OCI-LY1 (cell line): ENCODE measurements around the gene GPX5.

Source experiments
- H2AFZ ChIP-seq: fragments of 200-600 bp; sonication (generic), shearing (Covaris generic); 2 replicates; pipeline ENCODE4 v1.6.0; 2014; ENCODE audit warnings: antibody characterized with exemption, mild to moderate bottlenecking, low read length
- H3F3A ChIP-seq: fragments of 200-600 bp; sonication (generic), shearing (Covaris generic); 2 replicates; pipeline ENCODE4 v1.6.0; 2014; ENCODE audit warnings: mild to moderate bottlenecking, antibody characterized with exemption, low read length, moderate library complexity; ENCODE audit not compliant: insufficient read depth
- H3K27ac ChIP-seq: fragments of 200-600 bp; sonication (generic); 2 replicates; pipeline ENCODE4 v1.5.1; 2014; ENCODE audit warnings: low read length, mixed run types, mild to moderate bottlenecking, low read depth; ENCODE audit not compliant: poor library complexity, severe bottlenecking
- H3K27me3 ChIP-seq: fragments of 200-600 bp; sonication (generic); 2 replicates; pipeline ENCODE4 v1.6.0; 2014; ENCODE audit warnings: antibody characterized with exemption, mild to moderate bottlenecking, low read length, moderate library complexity; ENCODE audit not compliant: insufficient read depth
- H3K36me3 ChIP-seq: fragments of 200-600 bp; sonication (generic); 2 replicates; pipeline ENCODE4 v1.6.1; 2014; ENCODE audit warnings: mild to moderate bottlenecking, antibody characterized with exemption, low read length, moderate library complexity, mixed read lengths; ENCODE audit not compliant: insufficient read depth
- H3K4me1 ChIP-seq: fragments of 200-600 bp; sonication (generic); 2 replicates; pipeline ENCODE4 v1.5.1; 2014; ENCODE audit warnings: mild to moderate bottlenecking, low read length, moderate library complexity; ENCODE audit not compliant: insufficient read depth, severe bottlenecking
- H3K4me2 ChIP-seq: fragments of 200-600 bp; sonication (generic), shearing (Covaris generic); 2 replicates; pipeline ENCODE4 v1.6.1; 2014; ENCODE audit warnings: low read length
- H3K4me3 ChIP-seq: fragments of 200-600 bp; sonication (generic); 2 replicates; pipeline ENCODE4 v1.5.1; 2014; ENCODE audit warnings: low read length, low read depth, mild to moderate bottlenecking, mixed read lengths; ENCODE audit not compliant: poor library complexity, severe bottlenecking
- H3K79me2 ChIP-seq: fragments of 200-600 bp; shearing (Covaris generic); 2 replicates; pipeline ENCODE4 v1.6.1; 2016; ENCODE audit warnings: mixed run types, low read length, mixed read lengths; ENCODE audit not compliant: insufficient read depth
- H3K9ac ChIP-seq: fragments of 200-600 bp; sonication (generic), shearing (Covaris generic); 2 replicates; pipeline ENCODE4 v1.6.1; 2014; ENCODE audit warnings: mild to moderate bottlenecking, low read length, mixed read lengths
- H3K9me2 ChIP-seq: fragments of 200-600 bp; sonication (generic), shearing (Covaris generic); 2 replicates; pipeline ENCODE4 v1.6.1; 2014; ENCODE audit warnings: low read depth, mild to moderate bottlenecking, low read length, mixed read lengths
- H3K9me3 ChIP-seq: fragments of 200-600 bp; shearing (Covaris generic); 2 replicates; pipeline ENCODE4 v1.6.1; 2014; ENCODE audit warnings: low read length, mixed read lengths
- H4K20me1 ChIP-seq: fragments of 200-600 bp; sonication (generic), shearing (Covaris generic); 2 replicates; pipeline ENCODE4 v1.6.0; 2016; ENCODE audit warnings: mild to moderate bottlenecking, low read length; ENCODE audit not compliant: insufficient read depth
- EZH2 ChIP-seq: fragments of 200-600 bp; sonication (generic), shearing (Covaris generic); IDR thresholded peaks from 2 replicates; pipeline ENCODE4 v1.8.0; 2017; ENCODE audit warnings: borderline replicate concordance, mixed run types, mild to moderate bottlenecking, antibody characterized with exemption, low read length, moderate library complexity, mixed read lengths
- TF ChIP-seq, protein P1 (sequence below): fragments of 200-600 bp; sonication (generic), shearing (Covaris generic); IDR thresholded peaks from 2 replicates; pipeline ENCODE4 v1.5.1; 2017; ENCODE audit warnings: mild to moderate bottlenecking, antibody characterized with exemption, low read length, moderate library complexity, mixed read lengths

Gene GPX5

GRCh38 chr6:28491984-28492317 is 33.7 kb upstream of the GPX5 start:
- H3K4me1 ChIP-seq = peaks cover 7% of the 10 kb centered on the region
- H3K27me3 ChIP-seq = peaks cover 6% of the 10 kb centered on the region; the same call in 1 of the 2 replicates
- H3K36me3 ChIP-seq = no peaks in the 10 kb centered on the region
- no peak overlapping the region for H3K4me3 ChIP-seq
- TF ChIP-seq, protein P1, sequence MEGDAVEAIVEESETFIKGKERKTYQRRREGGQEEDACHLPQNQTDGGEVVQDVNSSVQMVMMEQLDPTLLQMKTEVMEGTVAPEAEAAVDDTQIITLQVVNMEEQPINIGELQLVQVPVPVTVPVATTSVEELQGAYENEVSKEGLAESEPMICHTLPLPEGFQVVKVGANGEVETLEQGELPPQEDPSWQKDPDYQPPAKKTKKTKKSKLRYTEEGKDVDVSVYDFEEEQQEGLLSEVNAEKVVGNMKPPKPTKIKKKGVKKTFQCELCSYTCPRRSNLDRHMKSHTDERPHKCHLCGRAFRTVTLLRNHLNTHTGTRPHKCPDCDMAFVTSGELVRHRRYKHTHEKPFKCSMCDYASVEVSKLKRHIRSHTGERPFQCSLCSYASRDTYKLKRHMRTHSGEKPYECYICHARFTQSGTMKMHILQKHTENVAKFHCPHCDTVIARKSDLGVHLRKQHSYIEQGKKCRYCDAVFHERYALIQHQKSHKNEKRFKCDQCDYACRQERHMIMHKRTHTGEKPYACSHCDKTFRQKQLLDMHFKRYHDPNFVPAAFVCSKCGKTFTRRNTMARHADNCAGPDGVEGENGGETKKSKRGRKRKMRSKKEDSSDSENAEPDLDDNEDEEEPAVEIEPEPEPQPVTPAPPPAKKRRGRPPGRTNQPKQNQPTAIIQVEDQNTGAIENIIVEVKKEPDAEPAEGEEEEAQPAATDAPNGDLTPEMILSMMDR = no peak
- no peak for TF ChIP-seq EZH2
- H3K9me2 ChIP-seq = no peaks in the 10 kb centered on the region
- no peaks in the 10 kb centered on the region for H3F3A ChIP-seq
- no peak overlapping the region for H3K4me2 ChIP-seq
- H3K79me2 ChIP-seq = no peaks in the 10 kb centered on the region
- H3K9ac ChIP-seq = no peak overlapping the region
- no peaks in the 10 kb centered on the region for H3K9me3 ChIP-seq
- H3K27ac ChIP-seq = no peak overlapping the region
- no peak overlapping the region for H2AFZ ChIP-seq
- no peaks in the 10 kb centered on the region for H4K20me1 ChIP-seq

- no peak for TF ChIP-seq EZH2
- TF ChIP-seq, protein P1 = peak; percentile 29; the same call in 1 of the 2 replicates
- Histone ChIP-seq H3F3A (no peaks in the 10 kb centered on the region), H3K9me2 (no peaks in the 10 kb centered on the region), H3K4me2 (no peak overlapping the region), H3K9ac (no peak overlapping the region), H3K9me3 (no peaks in the 10 kb centered on the region), H3K4me3 (no peak overlapping the region), H3K36me3 (no peaks in the 10 kb centered on the region), H3K79me2 (no peaks in the 10 kb centered on the region), H2AFZ (no peak overlapping the region), H3K27me3 (no peaks in the 10 kb centered on the region), H3K4me1 (no peaks in the 10 kb centered on the region), H4K20me1 (no peaks in the 10 kb centered on the region), H3K27ac (no peak overlapping the region)
Observed at GRCh38 chr6:28496099-28496779, 29.4 kb upstream of the GPX5 start.

DNA sequence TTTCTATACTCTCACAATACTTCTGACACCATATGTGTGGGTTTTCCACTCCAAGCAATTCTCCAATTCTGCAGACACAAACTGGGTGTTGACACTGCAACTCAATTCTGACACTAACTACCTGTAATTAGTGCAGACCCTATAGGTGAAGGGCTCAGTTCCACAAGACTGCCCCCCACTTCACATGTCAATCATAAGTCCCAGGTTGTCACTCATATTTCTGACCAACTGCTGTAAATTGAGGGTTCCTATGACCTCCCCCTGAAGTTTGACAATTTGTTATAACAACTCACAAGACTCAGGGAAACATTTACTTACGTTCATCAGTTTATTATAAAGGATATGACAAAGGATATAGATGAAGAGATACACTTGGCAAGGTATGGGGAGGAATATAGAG is 28.4 kb upstream of the GPX5 start:
- no peak for TF ChIP-seq EZH2
- TF ChIP-seq, protein P1 = no peak
- no peaks in the 10 kb centered on the region for H3K36me3 ChIP-seq

More for the DNA sequence above, 28.4 kb upstream of the GPX5 start:
- Histone ChIP-seq H4K20me1 (no peaks in the 10 kb centered on the region), H3K4me3 (no peak overlapping the region), H3K27ac (no peak overlapping the region), H3K9ac (no peak overlapping the region), H3F3A (no peaks in the 10 kb centered on the region), H3K4me2 (no peak overlapping the region), H3K79me2 (no peaks in the 10 kb centered on the region), H3K4me1 (no peaks in the 10 kb centered on the region), H3K27me3 (no peaks in the 10 kb centered on the region), H2AFZ (no peak overlapping the region), H3K9me2 (no peaks in the 10 kb centered on the region), H3K9me3 (no peaks in the 10 kb centered on the region)
